HFFc6 (cell line): Measurements from ENCODE around the gene MRTFB. TPM values are rescaled to one million over a fixed set of nuclear protein-coding genes. Genes with fewer than 3 reads are reported as not detected.

Source experiments
- DNase-seq: peaks from one replicate; pipeline ENCODE4 v3.0.0-alpha.2; 2018
- H3K27ac Mint-ChIP-seq: 2 replicates; pipeline ENCODE4 v1.8.0; 2020; ENCODE audit warnings: mild to moderate bottlenecking, mixed read lengths
- H3K27me3 Mint-ChIP-seq: 2 replicates; pipeline ENCODE4 v1.8.0; 2021; ENCODE audit warnings: mild to moderate bottlenecking, moderate library complexity, mixed read lengths; ENCODE audit not compliant: insufficient read depth
- H3K36me3 Mint-ChIP-seq: 2 replicates; pipeline ENCODE4 v1.8.0; 2021; ENCODE audit warnings: low read depth, mixed read lengths
- H3K4me1 Mint-ChIP-seq: 2 replicates; pipeline ENCODE4 v1.8.0; 2020; ENCODE audit warnings: low read depth, mixed read lengths
- H3K4me3 Mint-ChIP-seq: 2 replicates; pipeline ENCODE4 v1.8.0; 2020; ENCODE audit warnings: mild to moderate bottlenecking, moderate library complexity, mixed read lengths
- H3K9me3 Mint-ChIP-seq: 2 replicates; pipeline ENCODE4 v1.8.0; 2020; ENCODE audit warnings: mild to moderate bottlenecking, mixed read lengths
- CTCF ChIP-seq: fragments of 200-600 bp; sonication (generic); IDR thresholded peaks from 2 replicates; pipeline ENCODE4 v1.5.0; 2021; ENCODE audit warnings: antibody characterized with exemption, mild to moderate bottlenecking
- total RNA-seq, 6 experiments: library from RNA; stranded (reverse); fragmentation: NEBNext Ultra II Directional; extraction: Animal tissue kit (Norgen Biotek cat#: 25700); gene quantifications; 2 replicates in 1 of 6; 3 replicates in 5 of 6; pipeline ENCODE4 v1.2.3, GENCODE V29; 2021

The MRTFB gene
- total RNA-seq, 6 experiments from 2014 or later = 10.3 to 16.9 (median 14.0) TPM

DNA sequence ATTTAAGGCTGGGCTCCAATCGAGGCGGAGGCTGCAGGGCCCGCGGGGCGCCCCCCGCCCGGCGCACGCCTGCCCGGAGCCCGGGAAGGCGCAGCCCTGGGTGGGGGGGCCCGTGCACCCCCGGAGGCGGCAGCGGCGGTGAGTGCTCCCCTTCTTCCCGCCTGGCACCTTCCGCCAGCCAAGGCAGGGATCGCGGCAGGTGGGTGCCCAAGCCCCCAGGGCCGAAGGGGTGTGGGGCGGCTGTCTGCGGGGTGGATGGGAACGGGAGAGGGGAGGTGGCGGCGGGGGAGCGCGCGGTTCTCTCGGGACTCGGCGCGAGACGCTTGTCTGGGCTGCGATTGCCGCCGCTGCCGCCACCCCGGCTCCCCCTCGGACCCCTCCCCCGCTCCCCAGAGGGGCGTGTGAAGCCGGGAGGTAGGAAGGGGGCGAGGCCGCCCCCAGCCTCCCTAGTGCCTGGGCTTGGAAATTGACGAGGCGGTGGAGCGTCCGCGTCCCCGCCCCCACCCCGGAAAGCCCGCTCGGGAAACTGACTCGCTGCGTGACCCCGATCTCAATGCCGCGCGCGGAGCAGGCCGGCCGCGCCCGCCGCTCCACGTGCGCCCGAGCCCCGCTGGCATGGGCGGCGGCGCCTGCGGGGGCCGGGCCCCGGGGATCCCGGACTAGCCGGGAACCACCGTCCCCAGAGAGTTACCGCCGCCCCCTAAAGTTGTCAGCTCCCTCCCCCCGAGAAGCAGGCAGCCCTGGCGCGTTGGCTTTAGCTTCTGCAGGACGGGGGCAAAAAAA, 231.5 kb downstream of the MRTFB start:
- H3K36me3 Mint-ChIP-seq = no peaks in the 10 kb centered on the region; the same call in 1 of the 2 replicates
- no peak for TF ChIP-seq CTCF
- DNase-seq = no peak
- H3K27me3 Mint-ChIP-seq = no peaks in the 10 kb centered on the region; the same call in none of the 2 replicates
- peak overlapping the region; percentile 80 for H3K27ac Mint-ChIP-seq
- peaks cover 43% of the 10 kb centered on the region for H3K4me1 Mint-ChIP-seq
- peak overlapping the region; percentile 96 for H3K4me3 Mint-ChIP-seq
- H3K9me3 Mint-ChIP-seq = no peaks in the 10 kb centered on the region

GRCh38 chr16:14303182-14303618, 232.1 kb downstream of the MRTFB start:
- peak overlapping the region; percentile 80 for H3K27ac Mint-ChIP-seq
- H3K9me3 Mint-ChIP-seq = no peaks in the 10 kb centered on the region
- peak overlapping the region; percentile 96 for H3K4me3 Mint-ChIP-seq
- TF ChIP-seq CTCF = no peak
- DNase-seq = no peak
- peaks cover 49% of the 10 kb centered on the region for H3K4me1 Mint-ChIP-seq
- H3K27me3 Mint-ChIP-seq = no peaks in the 10 kb centered on the region; the same call in none of the 2 replicates
- no peaks in the 10 kb centered on the region; the same call in 1 of the 2 replicates for H3K36me3 Mint-ChIP-seq

GRCh38 chr16:14303639-14304394, 232.7 kb downstream of the MRTFB start:
- Mint-ChIP-seq H3K9me3 (no peaks in the 10 kb centered on the region), H3K27ac (peak overlapping the region; percentile 80), H3K27me3 (no peaks in the 10 kb centered on the region; the same call in none of the 2 replicates), H3K4me3 (peak overlapping the region; percentile 96), H3K36me3 (no peaks in the 10 kb centered on the region; the same call in 1 of the 2 replicates), H3K4me1 (peaks cover 56% of the 10 kb centered on the region)
- TF ChIP-seq CTCF = no peak
- DNase-seq = no peak

GRCh38 chr16:14304891-14305460, 233.9 kb downstream of the MRTFB start:
- no peak for DNase-seq
- Mint-ChIP-seq H3K27ac (0 out of 2 replicates have a peak overlapping the region, but pooled peaks have one; percentile 57), H3K9me3 (no peaks in the 10 kb centered on the region), H3K27me3 (no peaks in the 10 kb centered on the region; the same call in none of the 2 replicates), H3K4me1 (peaks cover 67% of the 10 kb centered on the region), H3K36me3 (no peaks in the 10 kb centered on the region; the same call in 1 of the 2 replicates), H3K4me3 (peak overlapping the region; percentile 96)
- no peak for TF ChIP-seq CTCF

DNA sequence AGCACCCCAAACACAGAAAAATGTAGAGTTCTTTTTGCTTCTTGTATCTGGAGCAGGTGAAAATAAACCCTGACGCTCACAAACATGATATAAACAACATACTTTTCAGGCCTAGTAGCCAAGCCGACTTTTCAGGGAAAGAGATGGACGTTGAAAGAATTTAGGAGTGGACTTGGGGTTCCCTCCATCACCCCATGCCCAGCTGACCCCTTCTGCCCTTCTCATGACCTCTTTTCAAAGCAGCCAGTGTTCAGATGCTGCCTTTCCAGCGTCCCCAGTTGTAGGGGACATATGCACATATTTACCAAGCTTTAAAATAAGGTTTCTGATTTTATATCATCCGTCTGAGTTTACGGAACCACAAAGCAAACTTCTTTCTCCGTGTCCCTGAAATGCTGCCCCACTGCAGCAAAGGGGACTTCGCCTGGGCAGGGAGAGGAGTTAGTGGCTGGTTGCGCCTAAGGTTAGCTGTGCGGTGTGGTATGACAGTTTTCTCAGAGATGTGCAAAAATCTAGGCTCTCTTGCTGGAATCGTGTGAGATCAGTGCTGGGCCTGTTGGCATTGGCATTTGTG, 235.5 kb downstream of the MRTFB start:
- DNase-seq = no peak
- no peak for TF ChIP-seq CTCF
- Mint-ChIP-seq H3K4me3 (no peak overlapping the region; the same call in 1 of the 2 replicates), H3K27me3 (no peaks in the 10 kb centered on the region; the same call in none of the 2 replicates), H3K27ac (peak overlapping the region; percentile 95), H3K9me3 (no peaks in the 10 kb centered on the region), H3K4me1 (peaks cover 63% of the 10 kb centered on the region), H3K36me3 (no peaks in the 10 kb centered on the region; the same call in 1 of the 2 replicates)
